Activated gamma-delta T cell (primary cell): ENCODE results near the gene EDAR.

Source experiments
- DNase-seq: peaks from one replicate; lab custom pipeline; 2025; lab: John Stamatoyannopoulos, UW

EDAR gene

DNA sequence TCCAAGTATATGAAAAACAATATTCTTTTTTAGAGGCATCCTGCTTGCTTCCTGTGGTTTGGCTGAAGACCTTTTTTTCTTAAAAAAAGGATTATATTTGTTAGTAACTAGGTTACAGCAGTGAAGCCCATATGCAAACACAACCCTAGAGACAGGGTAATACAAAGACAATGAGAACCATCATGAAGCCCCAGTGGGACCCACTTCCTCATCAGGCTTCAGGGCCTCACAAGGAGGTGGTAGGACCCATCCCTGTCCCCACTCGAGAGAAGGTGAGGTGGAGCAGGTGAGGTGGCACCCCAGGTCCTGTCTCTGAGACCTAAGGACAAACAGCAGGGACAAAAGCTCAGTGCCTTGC, 80.3 kb downstream of the EDAR start:
- no peak for DNase-seq

- DNase-seq, result no peak
Observed at GRCh38 chr2:108907822-108908712, 81.0 kb downstream of the EDAR start.

GRCh38 chr2:108906403-108907077, 82.5 kb downstream of the EDAR start:
- no peak for DNase-seq

DNA sequence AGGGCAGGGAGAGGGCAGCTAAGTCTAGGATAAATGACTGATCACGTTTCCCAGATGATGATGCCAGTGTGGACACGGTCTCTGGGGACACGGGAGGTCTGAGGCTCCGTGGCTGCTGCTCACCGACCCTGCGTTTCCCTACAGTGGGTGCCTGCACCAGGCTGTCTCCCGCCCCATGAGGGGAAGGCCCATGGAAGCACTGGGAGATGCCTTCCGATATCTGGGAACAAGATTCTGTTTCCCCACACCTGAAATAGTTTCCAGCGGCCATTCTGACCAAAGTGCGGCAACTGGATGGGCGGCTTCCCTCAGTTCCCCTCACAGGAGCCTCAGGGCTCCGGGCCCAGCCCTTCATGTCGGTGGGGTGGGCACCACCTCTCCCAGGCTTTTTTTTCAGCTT, 83.1 kb downstream of the EDAR start:
- no peak for DNase-seq

DNA sequence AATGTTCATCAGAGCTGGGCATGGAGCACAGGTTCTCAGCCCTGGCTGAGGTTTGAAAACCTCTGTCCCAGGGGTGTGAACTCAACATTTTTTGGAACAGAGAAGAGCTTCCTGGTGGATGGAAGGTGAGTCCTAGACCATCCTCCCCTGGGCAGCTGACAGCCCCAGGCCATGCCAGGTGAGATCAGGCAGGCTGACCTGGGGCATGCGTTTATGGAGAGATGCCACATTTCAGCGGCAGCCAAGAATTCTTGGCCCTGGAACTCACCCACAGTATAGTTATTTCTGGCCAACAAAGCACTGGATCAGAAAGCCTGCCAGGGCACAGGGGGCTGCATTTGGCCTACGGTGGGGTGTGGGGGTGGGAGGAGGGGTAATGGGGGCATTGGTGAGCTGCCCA, 83.8 kb downstream of the EDAR start:
- no peak for DNase-seq

DNA sequence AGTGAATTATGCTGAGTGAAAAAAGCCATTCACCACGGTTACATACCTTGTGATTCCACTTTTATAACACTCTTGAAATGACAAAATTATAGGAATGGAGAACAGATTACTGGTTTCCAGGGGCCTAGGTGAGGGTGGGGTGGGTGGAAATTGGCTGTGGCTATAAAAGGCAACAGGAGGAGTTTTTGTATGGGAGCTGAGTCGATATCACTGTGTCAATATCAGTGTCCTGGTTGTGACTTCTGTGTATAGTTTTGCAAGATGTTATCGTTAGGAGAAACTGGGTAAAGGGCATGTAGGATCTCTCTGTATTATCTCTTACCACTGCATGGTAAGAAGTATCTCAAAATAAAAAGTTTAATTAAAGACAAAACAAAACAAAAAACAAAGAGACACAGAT, 84.3 kb downstream of the EDAR start:
- no peak for DNase-seq

GRCh38 chr2:108898315-108899082, 90.5 kb downstream of the EDAR start:
- DNase-seq, result no peak

GRCh38 chr2:108896741-108897140, 92.3 kb downstream of the EDAR start:
- DNase-seq, result no peak

DNA sequence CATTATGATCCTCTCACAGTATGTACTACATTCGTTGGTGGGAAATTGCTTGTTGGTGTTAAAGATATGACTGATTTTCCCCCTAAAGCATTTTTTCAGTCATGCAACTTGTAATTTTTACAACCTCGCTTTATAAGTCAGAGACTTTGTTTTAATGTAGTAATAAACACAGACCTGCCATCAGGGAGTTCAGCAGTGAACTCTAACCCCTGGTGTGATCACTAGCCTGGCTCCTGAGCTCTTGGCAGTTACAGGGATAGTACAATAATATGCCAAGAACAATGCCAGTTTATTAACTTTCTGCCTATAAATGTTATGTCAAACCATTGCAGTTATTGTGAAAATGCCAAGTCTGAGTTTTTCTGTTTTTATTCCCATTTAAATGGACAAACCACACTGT, 93.8 kb downstream of the EDAR start:
- DNase-seq, result no peak

DNA sequence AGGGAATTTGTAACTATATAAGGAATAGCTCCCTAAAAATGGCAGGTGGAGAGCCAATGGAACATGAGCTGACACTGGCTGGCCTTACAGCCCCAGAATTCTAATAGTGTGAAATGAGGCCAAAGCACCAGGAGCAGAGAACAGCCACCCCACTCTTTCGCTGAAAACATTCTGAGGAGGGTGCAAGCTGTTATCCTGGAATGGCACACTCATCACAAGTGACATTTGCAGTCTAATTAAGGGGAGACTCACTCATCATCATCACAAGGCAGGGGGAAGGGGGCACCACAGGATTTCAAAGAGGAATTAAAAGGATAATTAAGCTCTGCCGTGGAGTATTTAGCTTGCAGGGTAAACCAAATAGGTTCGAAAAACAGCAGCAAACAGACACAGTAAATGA, 94.3 kb downstream of the EDAR start:
- no peak for DNase-seq

DNA sequence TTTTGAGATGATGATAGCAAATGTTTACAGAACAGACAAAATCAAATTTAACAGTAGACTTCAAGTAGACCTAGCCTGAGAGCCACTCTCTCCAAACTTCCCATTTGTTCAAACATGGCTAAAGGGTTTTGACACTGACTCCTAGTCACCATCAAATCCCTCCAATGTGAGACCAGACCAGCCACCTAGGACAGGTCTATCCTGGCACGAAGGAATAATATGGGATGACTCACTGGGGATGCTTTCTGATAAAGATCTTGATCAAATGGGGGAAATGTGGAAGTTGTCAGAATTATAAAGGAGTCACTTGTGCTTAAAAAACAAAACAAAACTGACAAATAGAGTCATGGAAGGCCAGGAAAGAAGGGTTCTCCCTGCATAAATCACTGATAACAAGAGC, 95.7 kb downstream of the EDAR start:
- DNase-seq, result no peak

GRCh38 chr2:108889907-108890306, 99.1 kb downstream of the EDAR start:
- DNase-seq, result no peak

DNA sequence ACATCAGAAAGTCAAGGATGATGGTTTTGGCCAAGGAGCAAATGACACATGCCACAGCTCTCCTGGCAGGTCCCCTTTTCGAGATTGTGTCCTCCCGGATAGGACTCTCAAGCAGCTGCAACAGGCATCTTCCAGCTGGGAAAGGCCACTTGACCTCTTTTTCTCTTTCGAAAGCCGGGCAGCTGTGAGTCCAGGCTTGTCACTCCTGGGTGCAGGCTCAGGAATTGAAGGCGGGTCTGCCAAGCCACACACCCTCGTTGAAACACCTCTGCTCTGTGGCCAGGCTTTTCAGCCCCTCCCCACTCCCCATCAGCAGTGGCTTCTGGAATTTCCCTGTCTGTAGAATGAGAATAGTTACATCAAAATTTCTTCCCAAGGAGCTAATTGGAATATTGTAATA, 104.4 kb downstream of the EDAR start:
- no peak for DNase-seq

GRCh38 chr2:108878276-108878675, 110.7 kb downstream of the EDAR start:
- DNase-seq, result no peak

DNA sequence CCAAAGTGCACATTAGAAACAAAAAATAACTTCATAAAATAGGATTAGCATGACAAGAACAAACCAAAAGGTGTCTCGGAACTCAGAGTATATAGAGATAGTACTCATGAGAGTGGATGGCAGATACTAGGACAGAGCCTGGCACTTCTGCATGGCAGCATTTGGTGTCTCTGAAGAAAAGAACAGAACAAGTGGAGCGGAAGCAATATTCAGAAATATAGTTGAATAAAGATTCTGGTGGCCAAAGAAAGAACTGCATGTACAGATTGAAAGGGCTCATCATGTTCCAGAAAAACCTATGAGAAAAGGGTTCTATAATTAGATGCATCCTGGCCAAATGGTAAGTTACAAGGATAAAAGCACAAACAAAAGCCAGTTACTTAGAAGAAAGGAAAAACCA, 111.5 kb downstream of the EDAR start:
- DNase-seq, result no peak

- DNase-seq, result no peak
Observed at GRCh38 chr2:108870069-108870644, 118.9 kb downstream of the EDAR start.

- DNase-seq, result no peak
Observed at GRCh38 chr2:108869542-108869941, 119.5 kb downstream of the EDAR start.

GRCh38 chr2:108868911-108869310, 120.1 kb downstream of the EDAR start:
- DNase-seq, result no peak

DNA sequence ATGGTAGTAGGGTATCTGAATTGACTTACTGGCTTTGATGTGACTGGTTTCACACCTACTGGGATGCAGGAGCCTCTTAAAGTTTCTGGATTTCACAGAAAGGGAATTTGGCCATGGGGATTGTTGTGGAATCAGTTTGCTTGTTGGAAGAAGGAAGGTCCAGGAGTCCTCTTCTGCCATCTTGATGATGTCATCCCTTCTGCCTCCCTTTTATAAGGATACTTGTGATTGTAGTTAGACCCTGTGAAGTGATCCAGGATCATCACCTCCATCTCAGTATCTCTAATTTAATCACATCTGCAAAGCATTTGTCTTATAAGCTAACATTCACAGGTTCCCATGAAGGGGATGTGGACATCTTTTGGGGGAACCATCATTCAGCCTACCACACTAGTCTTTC, 123.0 kb downstream of the EDAR start:
- DNase-seq, result no peak

GRCh38 chr2:108858894-108859293, 130.1 kb downstream of the EDAR start:
- no peak for DNase-seq

DNA sequence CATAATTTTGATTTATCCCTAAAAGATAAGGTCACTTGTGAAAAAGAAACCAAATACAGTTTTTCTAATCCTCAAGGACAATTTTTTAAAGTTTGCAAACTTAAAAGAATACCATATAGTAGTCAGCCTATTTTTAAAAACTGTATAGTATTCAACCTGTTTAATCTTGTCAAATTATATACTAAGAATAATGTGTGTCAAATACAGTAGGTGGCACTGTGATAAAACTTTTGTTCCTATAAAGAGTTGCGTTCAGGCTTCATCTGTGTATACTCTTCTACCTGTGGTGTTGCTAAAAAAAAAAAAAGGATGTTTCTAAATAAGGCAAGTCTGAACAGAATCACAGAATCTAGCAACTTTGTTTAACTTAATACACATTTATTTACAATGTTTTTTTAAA, 133.8 kb downstream of the EDAR start:
- DNase-seq, result no peak

GRCh38 chr2:108854484-108854883, 134.5 kb downstream of the EDAR start:
- DNase-seq, result no peak
